BE2C (cell line): ENCODE results near the gene CREB5.

ENCODE experiments used
- DNase-seq: peaks from one replicate; pipeline ENCODE4 v3.0.0-alpha.2; 2020
- H3K27me3 ChIP-seq: fragments of 250-450 bp; sonication (Bioruptor Pico); 2 replicates; pipeline ENCODE4 v1.5.1; 2020; ENCODE audit warnings: mild to moderate bottlenecking
- H3K36me3 ChIP-seq: fragments of 250-450 bp; sonication (Bioruptor Pico); 2 replicates; pipeline ENCODE4 v1.5.1; 2020; ENCODE audit warnings: mild to moderate bottlenecking
- H3K4me1 ChIP-seq: fragments of 250-450 bp; sonication (Bioruptor Pico); 2 replicates; pipeline ENCODE4 v1.5.1; 2020
- H3K4me3 ChIP-seq: 2 replicates; pipeline ENCODE4 v1.5.1; 2011; ENCODE audit warnings: low read depth, low read length
- H3K9me3 ChIP-seq: fragments of 250-450 bp; sonication (Bioruptor Pico); 2 replicates; pipeline ENCODE4 v1.5.1; 2020
- TF ChIP-seq, protein P1 (sequence below): IDR thresholded peaks from 2 replicates; pipeline ENCODE4 v1.5.1; 2012; ENCODE audit warnings: mild to moderate bottlenecking, low read depth, low read length

The CREB5 gene

GRCh38 chr7:28647076-28647421 is 234.7 kb downstream of the CREB5 start:
- no peaks in the 10 kb centered on the region for H3K4me1 ChIP-seq
- H3K27me3 ChIP-seq, result no peaks in the 10 kb centered on the region
- no peak overlapping the region for H3K4me3 ChIP-seq
- H3K9me3 ChIP-seq, result no peaks in the 10 kb centered on the region
- no peak for DNase-seq
- no peaks in the 10 kb centered on the region for H3K36me3 ChIP-seq
- TF ChIP-seq, protein P1, sequence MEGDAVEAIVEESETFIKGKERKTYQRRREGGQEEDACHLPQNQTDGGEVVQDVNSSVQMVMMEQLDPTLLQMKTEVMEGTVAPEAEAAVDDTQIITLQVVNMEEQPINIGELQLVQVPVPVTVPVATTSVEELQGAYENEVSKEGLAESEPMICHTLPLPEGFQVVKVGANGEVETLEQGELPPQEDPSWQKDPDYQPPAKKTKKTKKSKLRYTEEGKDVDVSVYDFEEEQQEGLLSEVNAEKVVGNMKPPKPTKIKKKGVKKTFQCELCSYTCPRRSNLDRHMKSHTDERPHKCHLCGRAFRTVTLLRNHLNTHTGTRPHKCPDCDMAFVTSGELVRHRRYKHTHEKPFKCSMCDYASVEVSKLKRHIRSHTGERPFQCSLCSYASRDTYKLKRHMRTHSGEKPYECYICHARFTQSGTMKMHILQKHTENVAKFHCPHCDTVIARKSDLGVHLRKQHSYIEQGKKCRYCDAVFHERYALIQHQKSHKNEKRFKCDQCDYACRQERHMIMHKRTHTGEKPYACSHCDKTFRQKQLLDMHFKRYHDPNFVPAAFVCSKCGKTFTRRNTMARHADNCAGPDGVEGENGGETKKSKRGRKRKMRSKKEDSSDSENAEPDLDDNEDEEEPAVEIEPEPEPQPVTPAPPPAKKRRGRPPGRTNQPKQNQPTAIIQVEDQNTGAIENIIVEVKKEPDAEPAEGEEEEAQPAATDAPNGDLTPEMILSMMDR, result no peak

DNA sequence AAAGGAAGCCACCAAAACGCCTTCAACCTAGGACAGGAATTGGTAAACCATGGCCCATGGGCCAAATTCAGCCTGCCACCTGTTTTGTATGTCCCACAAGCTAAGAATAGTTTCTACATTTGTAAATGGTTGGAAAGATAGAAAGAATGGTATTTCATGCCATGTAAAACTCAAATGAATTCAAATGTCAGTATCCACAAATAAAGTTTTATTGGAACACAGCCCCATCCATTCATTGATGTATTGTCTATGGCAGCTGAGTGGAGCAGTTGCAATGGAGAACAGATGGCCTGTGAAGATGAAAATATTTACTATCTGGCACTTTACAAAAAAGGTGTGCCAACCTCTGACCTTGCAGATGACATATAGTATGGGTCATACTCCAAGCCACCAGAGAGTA is 236.9 kb downstream of the CREB5 start:
- Histone ChIP-seq H3K27me3 (no peaks in the 10 kb centered on the region), H3K9me3 (no peaks in the 10 kb centered on the region), H3K4me3 (no peak overlapping the region), H3K4me1 (no peaks in the 10 kb centered on the region), H3K36me3 (no peaks in the 10 kb centered on the region)
- DNase-seq, result no peak
- TF ChIP-seq, protein P1, result no peak

DNA sequence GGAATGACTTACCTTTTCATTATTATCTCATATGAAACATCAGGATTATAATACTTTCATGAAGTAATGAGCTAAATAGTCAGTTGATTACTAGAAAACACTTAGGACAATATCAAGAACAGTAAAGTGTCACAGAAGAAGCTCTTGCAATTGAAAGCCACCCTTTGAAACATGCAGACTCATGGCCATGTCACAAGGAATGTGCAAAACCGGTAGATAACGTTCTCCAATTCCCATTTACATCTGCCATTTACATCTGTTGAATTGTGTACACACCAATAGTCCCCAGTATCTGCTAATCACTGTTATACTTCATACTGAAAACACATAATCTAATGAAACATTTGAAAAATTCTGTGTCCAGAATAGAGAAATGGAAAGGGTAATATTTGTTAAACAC is 237.5 kb downstream of the CREB5 start:
- Histone ChIP-seq H3K36me3 (no peaks in the 10 kb centered on the region), H3K27me3 (no peaks in the 10 kb centered on the region), H3K9me3 (no peaks in the 10 kb centered on the region), H3K4me3 (no peak overlapping the region), H3K4me1 (no peaks in the 10 kb centered on the region)
- DNase-seq, result no peak
- TF ChIP-seq, protein P1, result no peak

DNA sequence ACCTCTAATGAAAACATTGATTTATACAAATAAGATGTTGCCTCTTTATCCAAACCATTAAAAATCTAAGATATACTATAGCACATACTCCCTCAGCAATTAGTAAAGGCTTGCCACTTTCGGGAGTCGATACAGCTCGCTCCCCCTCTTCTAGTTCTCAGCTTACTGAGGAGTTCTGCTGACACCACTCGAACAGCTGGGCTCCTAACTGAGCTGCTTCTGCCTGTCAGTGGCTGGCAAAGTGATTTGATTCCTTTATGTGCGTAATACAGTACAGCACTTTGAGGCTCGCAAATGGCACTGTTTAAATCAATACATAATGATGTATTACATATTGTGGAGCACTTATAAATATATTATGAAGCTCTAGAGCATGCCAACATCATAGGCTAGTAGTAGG is 241.8 kb downstream of the CREB5 start:
- Histone ChIP-seq H3K27me3 (no peaks in the 10 kb centered on the region), H3K9me3 (no peaks in the 10 kb centered on the region), H3K4me3 (no peak overlapping the region), H3K36me3 (no peaks in the 10 kb centered on the region), H3K4me1 (no peaks in the 10 kb centered on the region)
- DNase-seq, result no peak
- TF ChIP-seq, protein P1, result no peak

- TF ChIP-seq, protein P1, result no peak
- no peaks in the 10 kb centered on the region for H3K9me3 ChIP-seq
- H3K4me3 ChIP-seq, result no peak overlapping the region
- H3K36me3 ChIP-seq, result no peaks in the 10 kb centered on the region
- no peaks in the 10 kb centered on the region for H3K4me1 ChIP-seq
- DNase-seq, result no peak
- H3K27me3 ChIP-seq, result no peaks in the 10 kb centered on the region
Measured at GRCh38 chr7:28656529-28656928, 244.2 kb downstream of the CREB5 start.

DNA sequence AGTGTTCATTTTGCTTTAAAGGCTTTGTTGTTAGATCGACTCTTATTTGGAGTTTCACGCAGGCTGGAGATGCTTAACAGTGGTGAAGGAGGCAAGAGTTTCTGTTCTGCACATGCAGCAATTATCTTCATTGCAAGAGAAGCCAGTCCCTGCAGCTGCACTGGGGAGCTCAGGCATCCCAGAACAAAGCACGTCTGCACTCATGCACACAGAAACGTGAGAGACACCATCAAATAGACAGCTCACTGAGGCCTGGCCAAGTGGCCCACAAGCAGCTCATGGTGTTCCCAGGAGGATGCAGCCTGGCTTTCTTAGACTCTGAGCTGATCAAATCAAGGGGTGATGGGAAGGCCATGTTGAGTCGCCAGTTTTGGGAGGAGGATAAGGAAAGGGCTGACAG is 246.1 kb downstream of the CREB5 start:
- Histone ChIP-seq H3K9me3 (no peaks in the 10 kb centered on the region), H3K36me3 (no peaks in the 10 kb centered on the region), H3K4me1 (no peaks in the 10 kb centered on the region), H3K27me3 (no peaks in the 10 kb centered on the region; the same call in 1 of the 2 replicates), H3K4me3 (no peak overlapping the region)
- TF ChIP-seq, protein P1, result no peak
- no peak for DNase-seq
